ENCODE data around the gene YPEL2.
"Not testable (repeated sequence)": the region's sequence is repeated elsewhere in the genome, so short reads cannot be mapped to it uniquely, and the experiment has no call there.

YPEL2 gene

DNA sequence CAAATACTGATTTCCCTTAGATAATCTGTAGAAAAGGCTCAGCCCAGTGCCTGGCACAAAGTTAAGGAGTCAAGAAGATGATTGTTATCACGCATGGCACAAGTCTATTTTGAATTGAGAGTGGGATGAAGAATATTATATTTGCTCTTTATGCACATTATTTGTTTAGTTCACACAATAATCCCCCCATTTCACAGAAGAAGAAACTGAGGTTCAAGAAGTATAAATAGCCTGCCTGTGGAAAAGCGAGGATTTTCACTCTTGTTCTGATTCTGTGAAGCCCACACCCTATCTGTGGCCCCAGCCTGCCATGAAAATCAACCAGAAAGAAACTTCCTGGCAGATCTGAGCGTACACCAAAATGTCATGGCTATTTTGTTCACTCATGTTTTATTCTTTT lies 73.0 kb downstream of the YPEL2 start:
- FAIRE-seq: no peak
- no peak for TF ChIP-seq TAF1 (IDR thresholded peaks at IDR 0.05; ENCODE audit: borderline replicate concordance, low read depth, low read length)
- TF ChIP-seq POLR2AphosphoS5 (IDR thresholded peaks at IDR 0.05; ENCODE audit: low read depth, low read length): no peak
- no peak for TF ChIP-seq POLR2A (IDR thresholded peaks at IDR 0.05; ENCODE audit: low read depth, low read length)
- no peak for DNase-seq (ENCODE audit: insufficient read length)

DNA sequence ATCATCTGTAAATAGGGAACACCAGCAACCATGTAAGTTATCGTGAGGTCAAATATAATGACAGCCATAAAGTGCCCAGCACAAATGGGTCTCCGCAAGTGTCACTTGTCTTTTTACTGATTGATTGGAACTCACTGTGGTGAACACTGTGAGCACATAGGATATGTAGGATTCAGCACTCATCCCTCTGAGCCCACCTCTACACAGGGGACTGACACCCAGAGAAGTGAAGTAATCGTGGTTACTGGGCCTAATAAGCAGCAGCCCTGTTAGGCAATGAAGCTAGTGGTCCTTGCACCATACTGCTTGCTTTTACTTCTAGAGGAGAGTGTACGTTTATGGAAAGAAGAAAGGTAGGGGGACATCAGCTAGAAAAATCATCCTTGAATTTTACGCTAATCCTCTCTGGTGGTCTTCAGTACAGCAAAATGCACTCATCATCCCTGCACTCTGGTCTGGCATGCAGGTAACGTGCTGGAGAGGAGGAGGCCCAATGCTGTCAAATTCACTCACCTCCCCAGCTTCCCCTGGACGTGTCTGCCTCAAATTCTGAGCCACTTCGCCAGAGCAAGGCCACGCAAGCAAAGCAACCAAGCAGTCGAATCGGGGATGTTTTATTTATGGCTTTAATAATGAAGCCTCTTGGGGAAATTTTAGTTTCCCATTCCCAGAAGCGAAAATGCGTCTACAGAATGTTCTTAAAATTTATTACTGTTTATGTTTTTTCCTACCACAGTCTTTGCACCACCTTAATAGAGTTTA lies 74.7 kb downstream of the YPEL2 start:
- TF ChIP-seq POLR2AphosphoS5 (IDR thresholded peaks at IDR 0.05; ENCODE audit: low read depth, low read length): no peak
- TF ChIP-seq TAF1 (IDR thresholded peaks at IDR 0.05; ENCODE audit: borderline replicate concordance, low read depth, low read length): no peak
- FAIRE-seq (no peak), DNase-seq (ENCODE audit: insufficient read length) (no peak)

DNA sequence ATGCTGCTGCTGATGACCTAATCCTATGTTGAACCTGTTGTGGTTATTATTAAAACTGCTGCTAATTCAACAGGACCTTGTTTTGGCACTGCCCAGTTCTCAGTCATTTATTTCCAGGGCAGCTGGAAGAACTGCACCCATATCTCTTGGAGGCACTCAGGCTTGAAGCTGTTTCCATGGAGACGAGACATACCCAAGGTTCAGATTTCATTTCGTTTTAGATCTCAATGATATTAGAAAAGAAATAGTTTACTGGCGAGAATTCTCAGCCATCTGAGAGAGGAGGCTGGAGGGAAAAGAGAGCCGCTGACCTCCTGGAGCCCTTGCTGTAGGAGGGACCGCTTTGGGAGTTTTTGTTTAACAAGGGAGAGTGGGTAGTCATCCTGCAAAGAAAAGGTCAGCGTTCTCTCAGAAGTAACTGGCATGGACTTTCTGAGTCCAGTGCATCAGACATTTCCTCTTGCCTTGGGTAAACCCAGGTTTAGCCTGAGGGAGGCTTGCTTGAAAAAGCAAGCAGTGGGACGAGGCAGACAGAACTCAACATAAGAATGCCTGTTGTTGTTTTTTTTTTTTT lies 75.4 kb downstream of the YPEL2 start:
- FAIRE-seq (no peak), DNase-seq (ENCODE audit: insufficient read length) (no peak)
- TF ChIP-seq POLR2A (IDR thresholded peaks at IDR 0.05; ENCODE audit: low read depth, low read length): no peak
- no peak for TF ChIP-seq POLR2AphosphoS5 (IDR thresholded peaks at IDR 0.05; ENCODE audit: low read depth, low read length)
- no peak for TF ChIP-seq TAF1 (IDR thresholded peaks at IDR 0.05; ENCODE audit: borderline replicate concordance, low read depth, low read length)

DNA sequence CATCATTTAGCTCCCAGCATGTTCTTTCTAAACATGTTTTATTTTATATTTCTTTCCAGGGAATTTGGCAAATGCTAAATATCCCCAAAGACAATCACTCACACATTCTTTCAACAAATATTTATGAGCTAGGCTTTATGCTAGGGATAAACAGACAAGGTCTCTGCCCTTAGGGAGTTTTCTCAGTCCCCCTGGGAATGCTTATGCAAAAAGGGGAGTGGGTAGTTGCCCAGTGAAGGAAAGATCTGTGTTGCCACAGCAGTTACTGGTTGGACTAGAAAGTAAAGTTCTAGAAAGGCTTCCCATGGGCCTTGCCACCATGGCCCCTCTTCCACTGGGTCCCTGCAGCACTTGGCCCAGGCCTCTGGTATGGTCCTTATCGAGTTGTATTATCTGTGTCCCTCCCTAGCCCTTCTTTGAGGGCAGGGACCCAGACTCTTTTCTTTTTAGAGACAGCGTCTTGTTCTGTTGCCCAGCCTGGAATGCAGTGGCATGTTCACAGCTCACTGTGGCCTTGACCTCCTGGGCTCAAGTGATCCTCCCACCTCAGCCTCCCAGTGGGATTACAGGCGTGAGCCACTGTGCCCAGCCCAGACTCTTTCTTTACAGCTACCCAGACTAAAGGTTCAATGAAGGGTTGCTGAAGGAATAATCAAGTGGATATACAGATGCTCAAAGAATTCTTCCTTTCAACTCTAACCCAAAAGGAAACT lies 78.0 kb downstream of the YPEL2 start:
- DNase-seq (ENCODE audit: insufficient read length) (no peak), FAIRE-seq (no peak)
- TF ChIP-seq POLR2AphosphoS5 (IDR thresholded peaks at IDR 0.05; ENCODE audit: low read depth, low read length) (no peak), POLR2A (IDR thresholded peaks at IDR 0.05; ENCODE audit: low read depth, low read length) (no peak), TAF1 (IDR thresholded peaks at IDR 0.05; ENCODE audit: borderline replicate concordance, low read depth, low read length) (no peak)

DNA sequence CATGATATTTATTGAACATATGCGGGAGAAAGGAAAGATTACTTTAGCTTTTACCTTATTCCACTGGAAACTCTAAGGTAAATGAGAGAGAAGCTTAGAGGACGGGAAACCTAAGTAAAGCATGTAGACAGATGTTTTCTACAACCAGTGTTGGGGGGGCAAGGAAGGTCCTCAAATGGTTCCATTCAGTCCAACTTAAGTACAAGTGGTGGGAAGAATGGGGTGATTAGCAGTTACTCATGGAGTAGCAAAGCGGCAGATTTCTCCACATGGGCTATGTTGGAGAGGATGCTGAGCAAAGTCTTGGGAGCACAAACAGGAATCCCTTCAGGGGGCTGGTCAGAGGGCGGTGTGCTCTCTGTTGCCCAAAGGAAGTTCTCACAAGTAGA lies 78.6 kb downstream of the YPEL2 start:
- TF ChIP-seq POLR2A (IDR thresholded peaks at IDR 0.05; ENCODE audit: low read depth, low read length) (no peak), POLR2AphosphoS5 (IDR thresholded peaks at IDR 0.05; ENCODE audit: low read depth, low read length) (no peak), TAF1 (IDR thresholded peaks at IDR 0.05; ENCODE audit: borderline replicate concordance, low read depth, low read length) (no peak)
- DNase-seq (ENCODE audit: insufficient read length): no peak
- no peak for FAIRE-seq

DNA sequence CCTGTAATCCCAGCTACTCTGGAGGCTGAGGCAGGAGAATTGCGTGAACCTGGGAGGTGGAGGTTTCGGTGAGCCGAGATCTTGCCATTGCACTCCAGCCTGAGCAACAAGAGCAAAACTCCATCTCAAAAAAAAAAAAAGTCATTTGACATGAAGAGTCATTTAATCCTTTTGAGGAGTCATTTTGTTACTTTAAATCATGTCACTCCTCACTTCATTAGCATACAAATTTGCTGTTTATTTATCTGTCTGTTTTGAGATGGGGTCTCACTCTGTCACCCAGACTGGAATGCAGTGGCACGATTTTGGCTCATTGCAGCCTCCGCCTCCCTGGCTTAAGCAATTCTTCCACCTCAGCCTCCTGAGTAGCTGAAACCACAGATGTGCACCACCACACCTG lies 81.0 kb downstream of the YPEL2 start:
- not testable (repeated sequence) for FAIRE-seq; DNase-seq (ENCODE audit: insufficient read length)

DNA sequence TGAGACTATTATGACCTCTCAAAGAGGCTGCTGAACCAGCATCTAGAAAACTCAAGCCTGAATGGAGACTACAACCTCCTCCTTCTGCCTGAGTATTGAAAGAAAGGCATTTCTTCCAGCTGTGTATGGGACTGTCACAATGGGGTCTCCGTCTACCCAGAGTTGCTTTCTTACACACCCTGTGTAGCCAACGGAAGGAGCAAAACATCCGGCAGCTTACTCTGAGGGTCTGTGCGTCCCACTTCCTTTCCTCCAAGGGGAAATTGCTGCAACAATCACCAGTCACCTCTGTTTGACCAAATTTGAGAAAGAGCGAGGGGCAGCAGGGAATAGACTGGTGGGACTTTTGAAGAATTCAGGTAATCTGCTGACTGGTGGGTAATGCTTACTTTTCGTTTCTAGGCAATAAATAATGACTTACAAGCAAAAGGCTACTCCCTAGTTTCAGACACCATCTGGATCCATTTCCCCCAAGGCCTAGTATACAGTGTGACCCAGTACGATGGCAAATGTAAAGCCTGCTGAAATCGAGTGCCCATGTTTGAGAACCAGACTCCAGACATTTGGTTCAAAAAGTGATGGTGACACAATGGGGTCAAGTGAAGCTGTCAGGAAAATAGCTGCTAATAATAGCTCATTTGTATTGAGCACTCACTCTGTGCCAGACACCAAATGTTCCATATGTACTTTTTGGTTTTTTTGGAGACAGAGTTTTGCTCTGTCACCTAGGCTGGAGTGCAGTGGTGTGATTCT lies 81.7 kb downstream of the YPEL2 start:
- DNase-seq (ENCODE audit: insufficient read length): no peak
- TF ChIP-seq POLR2A (IDR thresholded peaks at IDR 0.05; ENCODE audit: low read depth, low read length): no peak
- no peak for TF ChIP-seq TAF1 (IDR thresholded peaks at IDR 0.05; ENCODE audit: borderline replicate concordance, low read depth, low read length)
- no peak for TF ChIP-seq POLR2AphosphoS5 (IDR thresholded peaks at IDR 0.05; ENCODE audit: low read depth, low read length)
- FAIRE-seq: no peak

DNA sequence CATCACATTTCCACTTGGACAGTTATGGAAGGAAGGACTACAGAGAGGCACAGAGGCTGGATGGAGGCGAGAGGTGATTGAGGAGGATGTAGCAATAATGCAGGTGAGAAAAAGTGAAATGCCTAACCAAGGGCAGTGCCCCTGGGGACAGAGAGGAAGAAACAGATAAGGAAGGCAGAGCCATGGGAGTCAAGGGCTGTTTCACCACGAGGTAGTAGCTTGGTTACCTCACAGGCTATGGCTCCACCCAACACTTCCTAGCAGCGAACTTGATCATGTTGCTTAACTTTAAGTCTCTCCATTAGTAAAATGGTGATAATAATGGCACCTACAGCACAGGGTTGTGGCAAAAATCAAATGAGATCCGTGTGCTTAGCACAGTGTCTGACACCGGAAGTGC lies 83.9 kb downstream of the YPEL2 start:
- no peak for TF ChIP-seq TAF1 (IDR thresholded peaks at IDR 0.05; ENCODE audit: borderline replicate concordance, low read depth, low read length)
- no peak for TF ChIP-seq POLR2AphosphoS5 (IDR thresholded peaks at IDR 0.05; ENCODE audit: low read depth, low read length)
- TF ChIP-seq POLR2A (IDR thresholded peaks at IDR 0.05; ENCODE audit: low read depth, low read length): no peak
- DNase-seq (ENCODE audit: insufficient read length): no peak
- no peak for FAIRE-seq

DNA sequence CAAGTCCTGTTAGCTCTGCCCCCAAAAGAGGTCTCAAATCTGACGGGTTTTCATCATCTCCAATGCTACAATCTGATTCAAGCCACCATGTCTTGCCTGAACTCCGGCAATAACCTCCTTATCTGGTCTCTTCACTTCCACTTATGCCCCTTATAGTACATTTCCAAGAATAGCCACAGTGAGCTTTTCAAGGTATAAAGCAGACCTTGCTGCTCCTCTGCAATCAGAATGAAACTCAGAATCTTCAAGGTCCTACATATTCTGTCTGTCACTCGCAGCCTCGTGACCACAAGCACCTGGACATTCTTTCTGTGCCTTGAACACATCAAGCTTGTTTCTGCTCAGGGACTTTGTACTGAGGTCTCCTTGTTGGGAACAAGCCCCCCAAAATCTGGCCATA lies 84.7 kb downstream of the YPEL2 start:
- DNase-seq (ENCODE audit: insufficient read length) (no peak), FAIRE-seq (no peak)
- no peak for TF ChIP-seq TAF1 (IDR thresholded peaks at IDR 0.05; ENCODE audit: borderline replicate concordance, low read depth, low read length)
- no peak for TF ChIP-seq POLR2A (IDR thresholded peaks at IDR 0.05; ENCODE audit: low read depth, low read length)
- no peak for TF ChIP-seq POLR2AphosphoS5 (IDR thresholded peaks at IDR 0.05; ENCODE audit: low read depth, low read length)

DNA sequence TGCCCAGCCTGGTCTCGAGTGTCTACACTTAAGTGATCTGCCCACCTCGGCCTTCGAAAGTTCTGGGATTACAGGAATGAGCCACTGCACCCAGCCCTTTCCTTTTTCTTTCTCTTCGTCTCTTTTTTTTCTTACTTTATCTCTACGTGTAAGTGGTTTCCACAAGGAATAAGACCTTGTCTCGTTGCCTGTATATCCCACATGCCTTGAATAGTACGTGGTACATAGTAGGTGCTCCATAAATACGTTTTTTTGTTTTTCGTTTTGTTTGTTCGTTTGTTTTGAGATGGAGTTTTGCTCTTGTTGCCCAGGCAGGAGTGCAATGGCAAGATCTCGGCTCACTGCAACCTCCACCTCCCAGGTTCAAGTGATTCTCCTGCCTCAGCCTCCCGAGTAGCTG lies 86.0 kb downstream of the YPEL2 start:
- FAIRE-seq (no peak), DNase-seq (ENCODE audit: insufficient read length) (no peak)
- TF ChIP-seq TAF1 (IDR thresholded peaks at IDR 0.05; ENCODE audit: borderline replicate concordance, low read depth, low read length): no peak
- TF ChIP-seq POLR2AphosphoS5 (IDR thresholded peaks at IDR 0.05; ENCODE audit: low read depth, low read length): no peak
- no peak for TF ChIP-seq POLR2A (IDR thresholded peaks at IDR 0.05; ENCODE audit: low read depth, low read length)

DNA sequence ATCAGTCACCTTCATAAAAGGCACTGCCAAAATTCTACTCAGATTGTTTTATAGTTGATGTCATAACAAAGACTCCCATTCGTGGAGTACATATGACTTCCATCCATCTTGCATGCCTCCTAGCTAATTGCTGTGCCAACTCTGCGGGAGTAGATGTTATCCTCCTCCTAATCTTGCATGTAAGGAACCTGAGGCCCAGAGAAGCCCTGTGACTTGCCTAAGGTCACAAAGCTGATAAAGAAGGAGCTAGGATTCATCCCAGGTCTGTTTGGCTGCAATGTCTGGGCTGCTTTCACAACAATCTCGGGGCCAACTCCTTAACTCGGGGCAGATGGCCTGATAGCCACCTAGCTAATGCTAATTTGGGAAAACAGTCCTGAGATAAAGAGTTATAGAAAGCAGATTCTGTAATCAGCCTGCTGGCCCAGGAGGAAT lies 87.3 kb downstream of the YPEL2 start:
- DNase-seq (ENCODE audit: insufficient read length): no peak
- TF ChIP-seq TAF1 (IDR thresholded peaks at IDR 0.05; ENCODE audit: borderline replicate concordance, low read depth, low read length) (no peak), POLR2AphosphoS5 (IDR thresholded peaks at IDR 0.05; ENCODE audit: low read depth, low read length) (no peak), POLR2A (IDR thresholded peaks at IDR 0.05; ENCODE audit: low read depth, low read length) (no peak)
- FAIRE-seq: no peak

Measured in GM12892 (cell line).